Dermis blood vessel endothelial cell (primary cell): Measurements from ENCODE around the gene PNRC2. TPM values are rescaled to one million over a fixed set of nuclear protein-coding genes. Genes with fewer than 3 reads are reported as not detected.
A peak's percentile ranks its signal among the peaks of the same experiment; 100 is the strongest.

Experiments used
- DNase-seq: peaks from one replicate; pipeline ENCODE4 v3.0.0; 2010
- total RNA-seq: library from RNA; depleted of rRNA; stranded (reverse); fragments of >200 nt; gene quantifications from 2 replicates; pipeline ENCODE4 v1.2.3, GENCODE V29; 2014

The PNRC2 gene, protein sequence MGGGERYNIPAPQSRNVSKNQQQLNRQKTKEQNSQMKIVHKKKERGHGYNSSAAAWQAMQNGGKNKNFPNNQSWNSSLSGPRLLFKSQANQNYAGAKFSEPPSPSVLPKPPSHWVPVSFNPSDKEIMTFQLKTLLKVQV
- total RNA-seq = 157 and 190 TPM in 2 replicates

- DNase-seq = peak; percentile 97
Measured at GRCh38 chr1:23959461-23960290, at the start of gene PNRC2. Gene PNRC2, plus strand, starts transcription at chr1:23959828. Its CDS starts 1,630 bp downstream, at chr1:23961458.

DNA sequence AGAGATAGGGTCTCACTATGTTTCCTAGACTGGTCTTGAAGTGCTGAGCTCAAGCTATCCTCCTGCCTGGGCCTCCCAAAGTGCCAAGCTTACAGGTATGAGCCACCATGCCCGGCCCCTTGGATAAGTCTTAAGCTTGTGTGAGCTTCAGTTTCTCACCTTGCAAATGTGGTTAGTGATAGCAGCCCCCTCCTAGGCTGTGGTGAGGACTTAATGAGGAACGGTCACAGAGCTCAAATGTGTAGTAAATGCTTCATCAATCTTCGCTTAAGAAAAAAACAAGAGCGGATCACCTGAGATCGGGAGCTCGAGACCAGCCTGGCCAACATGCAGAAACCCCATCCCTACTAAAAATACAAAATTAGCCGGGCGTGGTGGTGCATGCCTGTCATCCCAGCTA, 49.5 kb upstream of the PNRC2 start:
- no peak for DNase-seq

DNA sequence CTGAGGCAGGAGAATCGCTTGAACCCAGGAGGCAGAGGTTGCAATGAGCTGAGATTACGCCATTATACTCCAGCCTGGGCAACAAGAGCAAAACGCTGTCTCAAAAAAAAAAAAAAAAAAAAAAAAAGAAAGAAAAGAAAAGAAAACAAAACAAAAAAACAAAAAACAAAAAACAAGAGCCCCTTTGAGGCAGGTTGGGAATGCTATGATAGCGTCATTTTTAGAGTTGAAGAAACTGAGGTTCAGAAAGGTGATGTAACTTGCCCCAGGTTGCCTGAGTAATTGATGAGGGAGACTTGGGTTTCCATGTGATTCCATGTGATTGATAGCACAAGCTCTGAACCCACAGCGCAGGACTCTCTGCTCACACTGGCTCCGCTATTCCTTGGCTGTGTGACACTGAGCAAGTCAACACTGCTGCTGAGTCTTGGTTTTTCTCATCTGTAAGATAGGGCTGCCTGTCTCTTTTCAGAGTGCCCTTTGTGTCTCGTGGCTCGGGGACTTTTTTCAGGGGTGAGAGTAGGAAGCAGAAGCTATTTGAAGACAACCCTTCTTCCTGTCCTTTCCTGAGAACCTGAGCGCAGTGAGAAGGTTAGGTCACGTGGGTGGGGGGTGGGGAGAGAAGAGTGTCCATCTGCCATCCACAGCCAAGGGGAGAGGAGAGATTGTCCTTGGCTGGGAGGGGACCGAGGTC, 48.9 kb upstream of the PNRC2 start:
- DNase-seq = no peak

GRCh38 chr1:23911921-23912320, 47.7 kb upstream of the PNRC2 start:
- no peak for DNase-seq

- no peak for DNase-seq
Measured at GRCh38 chr1:23913212-23913880, 46.3 kb upstream of the PNRC2 start, which contains the start of gene CNR2. Gene CNR2, minus strand, starts transcription at chr1:23913362. Its CDS starts 37,745 bp downstream, at chr1:23875617.

GRCh38 chr1:23914921-23915320, 44.7 kb upstream of the PNRC2 start:
- DNase-seq = no peak

DNA sequence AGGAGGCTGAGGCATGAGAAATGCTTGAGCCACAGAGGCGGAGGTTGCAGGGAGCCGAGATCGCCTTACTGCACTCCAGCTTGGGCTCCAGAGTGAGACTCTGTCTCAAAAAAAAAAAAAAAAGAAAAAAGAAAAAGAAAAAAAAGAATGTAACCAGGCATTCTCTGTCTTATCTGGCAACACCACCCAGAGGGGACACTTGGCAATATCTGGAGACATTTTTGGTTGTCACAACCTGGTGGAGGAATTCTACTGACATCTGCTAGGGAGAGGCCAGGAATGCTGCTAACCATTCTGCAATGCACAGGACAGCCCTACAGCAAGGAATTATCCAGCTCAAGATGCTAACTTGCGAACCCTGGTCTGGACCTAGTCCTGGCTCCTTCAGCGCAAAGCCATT, 44.2 kb upstream of the PNRC2 start:
- no peak for DNase-seq

- peak; percentile 70 for DNase-seq
Measured at GRCh38 chr1:23916209-23917131, 43.2 kb upstream of the PNRC2 start.

GRCh38 chr1:23922321-23922943, 37.2 kb upstream of the PNRC2 start:
- no peak for DNase-seq

GRCh38 chr1:23923592-23924499, 35.8 kb upstream of the PNRC2 start:
- no peak for DNase-seq

- DNase-seq = no peak
Measured at GRCh38 chr1:23924601-23925000, 35.0 kb upstream of the PNRC2 start.

DNA sequence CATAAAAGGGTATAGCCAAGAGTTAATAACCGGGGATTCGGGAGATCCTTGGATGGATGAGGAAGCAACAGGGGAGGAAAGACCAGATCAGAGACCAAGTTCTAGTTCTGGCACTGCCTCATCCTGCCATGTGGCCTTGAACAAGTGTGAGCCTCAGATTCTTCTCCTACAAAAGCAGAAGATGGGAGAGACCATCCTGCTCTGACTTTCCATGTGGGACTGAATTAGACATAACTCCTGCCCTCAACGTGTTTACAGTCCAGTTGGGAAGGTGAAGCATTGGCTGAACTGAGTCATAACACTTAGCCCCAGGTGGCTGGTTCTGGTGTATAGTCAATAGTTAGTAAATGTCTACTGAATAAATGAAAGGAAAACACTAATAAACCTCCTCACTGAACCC, 34.3 kb upstream of the PNRC2 start:
- DNase-seq = no peak

- DNase-seq = no peak
Measured at GRCh38 chr1:23927097-23927496, 32.5 kb upstream of the PNRC2 start.

GRCh38 chr1:23928789-23929188, 30.8 kb upstream of the PNRC2 start:
- DNase-seq = no peak

GRCh38 chr1:23930270-23930669, 29.4 kb upstream of the PNRC2 start:
- no peak for DNase-seq

- DNase-seq = no peak
Measured at GRCh38 chr1:23930861-23931490, 28.7 kb upstream of the PNRC2 start.

DNA sequence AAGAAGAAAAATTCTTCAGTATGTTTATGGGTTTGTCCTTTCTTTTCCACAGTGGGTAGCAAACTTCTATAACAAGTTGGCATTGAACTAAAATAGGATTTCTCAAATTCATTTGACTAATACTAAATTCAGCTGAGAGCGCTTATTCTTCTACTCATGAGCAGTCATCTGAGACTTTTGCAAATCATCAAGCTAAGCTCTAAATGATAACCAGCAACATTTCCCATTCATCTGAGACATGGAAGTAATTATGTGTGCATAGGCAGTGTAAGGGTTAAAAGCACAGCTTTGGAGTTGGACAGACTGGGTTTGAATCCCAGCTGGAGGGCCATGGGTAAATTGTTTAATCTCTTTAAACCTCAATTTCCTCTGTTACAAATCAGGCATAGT, 28.1 kb upstream of the PNRC2 start:
- no peak for DNase-seq

DNA sequence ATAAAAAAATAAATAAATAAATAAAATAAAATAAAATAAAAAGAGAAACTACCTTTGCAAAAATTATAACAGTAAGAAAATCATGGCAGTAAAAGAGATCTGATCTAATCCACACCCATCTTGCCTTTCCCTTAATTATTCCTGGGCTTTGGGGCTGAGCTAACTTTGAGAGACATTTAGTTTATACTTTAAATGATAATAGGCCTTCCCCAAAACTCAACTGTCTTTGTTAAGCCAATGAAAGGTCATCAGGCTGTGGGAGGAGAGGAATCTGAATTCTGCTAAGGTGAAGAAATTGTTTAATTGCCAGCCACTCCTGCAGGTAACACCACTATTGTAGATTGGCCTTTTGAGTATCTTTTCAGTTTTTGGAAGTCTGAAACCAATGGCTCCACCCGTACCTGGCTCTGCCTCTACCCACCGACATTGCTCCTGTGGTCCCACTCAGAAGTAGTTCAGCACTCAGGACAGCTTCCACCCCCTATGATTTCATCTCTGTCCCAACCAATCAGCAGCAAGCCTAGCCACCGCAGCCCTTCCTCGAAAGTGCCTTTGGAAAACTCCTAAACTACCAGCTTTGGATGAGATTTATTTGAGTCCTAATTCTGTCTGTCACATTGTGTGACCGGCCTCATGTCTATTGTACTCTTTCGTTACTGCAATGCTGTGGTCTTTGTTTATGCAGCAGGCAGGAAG, 23.0 kb upstream of the PNRC2 start:
- peak; percentile 22 for DNase-seq

DNA sequence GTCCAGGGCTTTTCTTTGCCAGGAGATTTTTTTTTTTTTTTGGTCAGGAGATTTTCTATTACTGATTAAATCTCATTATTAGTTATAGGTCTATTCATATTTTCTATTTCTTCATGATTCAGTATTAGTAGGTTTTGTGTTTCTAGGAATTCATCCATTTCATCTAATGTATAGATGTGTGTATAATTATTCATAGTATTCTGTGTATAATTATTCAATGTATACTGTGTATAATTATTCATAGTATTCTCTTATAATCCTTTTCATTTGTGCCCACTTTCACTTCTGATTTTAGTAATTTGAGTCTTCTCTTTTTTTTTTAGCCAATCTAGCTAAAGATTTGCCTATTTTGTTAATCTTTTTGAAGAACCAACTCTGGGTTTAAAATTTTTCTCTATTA, 12.3 kb upstream of the PNRC2 start:
- no peak for DNase-seq
